ENCODE data around the gene MEDAG.

The MEDAG gene

GRCh38 chr13:30870049-30870884 is 35.8 kb upstream of the MEDAG start (continued):
- TF ChIP-seq ZNF76 (tag by site-specific recombination; IDR thresholded peaks at IDR 0.05; ENCODE audit: borderline replicate concordance, low read depth) (no peak), KLF17 (tag by site-specific recombination; IDR thresholded peaks at IDR 0.05) (peak; percentile 68; the same call in 1 of the 2 replicates), ZNF529 (tag by site-specific recombination; IDR thresholded peaks at IDR 0.05; ENCODE audit: insufficient replicate concordance) (no peak), ZNF24 (tag by site-specific recombination; IDR thresholded peaks at IDR 0.05) (no peak), ZNF394 (tag by site-specific recombination; IDR thresholded peaks at IDR 0.05; ENCODE audit: borderline replicate concordance) (peak; percentile 67), ZNF2 (tag by site-specific recombination; IDR thresholded peaks at IDR 0.05) (0 out of 2 replicates have a peak, but pooled peaks have one; percentile 22), KLF1 (tag by site-specific recombination; IDR thresholded peaks at IDR 0.05) (peak; percentile 70), GLIS2 (tag by site-specific recombination; IDR thresholded peaks at IDR 0.05) (peak; percentile 70), ZNF184 (tag by site-specific recombination; IDR thresholded peaks at IDR 0.05) (no peak), ZNF654 (tag by site-specific recombination; IDR thresholded peaks at IDR 0.05; ENCODE audit: low read depth) (no peak), ZNF629 (tag by site-specific recombination; IDR thresholded peaks at IDR 0.05) (peak; percentile 85), ZFP69B (tag by site-specific recombination; IDR thresholded peaks at IDR 0.05) (peak; percentile 66; the same call in 1 of the 2 replicates), GLIS1 (tag by site-specific recombination; IDR thresholded peaks at IDR 0.05) (peak; percentile 67), ZNF18 (tag by site-specific recombination; IDR thresholded peaks at IDR 0.05) (no peak), ZNF16 (tag by site-specific recombination; IDR thresholded peaks at IDR 0.05; ENCODE audit: low read depth) (no peak), ZNF514 (tag by site-specific recombination; IDR thresholded peaks at IDR 0.05) (no peak), ZNF274 (IDR thresholded peaks at IDR 0.05; ENCODE audit: low read length) (no peak), ZNF274 (tag by site-specific recombination; IDR thresholded peaks at IDR 0.05; ENCODE audit: borderline replicate concordance) (no peak), ZNF670 (tag by site-specific recombination; IDR thresholded peaks at IDR 0.05; ENCODE audit: low read depth) (no peak), ZNF785 (tag by site-specific recombination; IDR thresholded peaks at IDR 0.05) (no peak), INSM2 (tag by site-specific recombination; IDR thresholded peaks at IDR 0.05) (peak; percentile 80), ZNF621 (tag by site-specific recombination; IDR thresholded peaks at IDR 0.05) (no peak), SP2 (tag by site-specific recombination; IDR thresholded peaks at IDR 0.05) (no peak), ZNF335 (tag by site-specific recombination; conservative IDR thresholded peaks at IDR 0.05) (no peak), ZNF600 (tag by site-specific recombination; IDR thresholded peaks at IDR 0.05) (peak; percentile 87)
- TF ChIP-seq, protein P1, sequence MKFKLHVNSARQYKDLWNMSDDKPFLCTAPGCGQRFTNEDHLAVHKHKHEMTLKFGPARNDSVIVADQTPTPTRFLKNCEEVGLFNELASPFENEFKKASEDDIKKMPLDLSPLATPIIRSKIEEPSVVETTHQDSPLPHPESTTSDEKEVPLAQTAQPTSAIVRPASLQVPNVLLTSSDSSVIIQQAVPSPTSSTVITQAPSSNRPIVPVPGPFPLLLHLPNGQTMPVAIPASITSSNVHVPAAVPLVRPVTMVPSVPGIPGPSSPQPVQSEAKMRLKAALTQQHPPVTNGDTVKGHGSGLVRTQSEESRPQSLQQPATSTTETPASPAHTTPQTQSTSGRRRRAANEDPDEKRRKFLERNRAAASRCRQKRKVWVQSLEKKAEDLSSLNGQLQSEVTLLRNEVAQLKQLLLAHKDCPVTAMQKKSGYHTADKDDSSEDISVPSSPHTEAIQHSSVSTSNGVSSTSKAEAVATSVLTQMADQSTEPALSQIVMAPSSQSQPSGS (tag by site-specific recombination; IDR thresholded peaks at IDR 0.05; ENCODE audit: low read depth) = peak; percentile 70
- TF ChIP-seq, protein P2, sequence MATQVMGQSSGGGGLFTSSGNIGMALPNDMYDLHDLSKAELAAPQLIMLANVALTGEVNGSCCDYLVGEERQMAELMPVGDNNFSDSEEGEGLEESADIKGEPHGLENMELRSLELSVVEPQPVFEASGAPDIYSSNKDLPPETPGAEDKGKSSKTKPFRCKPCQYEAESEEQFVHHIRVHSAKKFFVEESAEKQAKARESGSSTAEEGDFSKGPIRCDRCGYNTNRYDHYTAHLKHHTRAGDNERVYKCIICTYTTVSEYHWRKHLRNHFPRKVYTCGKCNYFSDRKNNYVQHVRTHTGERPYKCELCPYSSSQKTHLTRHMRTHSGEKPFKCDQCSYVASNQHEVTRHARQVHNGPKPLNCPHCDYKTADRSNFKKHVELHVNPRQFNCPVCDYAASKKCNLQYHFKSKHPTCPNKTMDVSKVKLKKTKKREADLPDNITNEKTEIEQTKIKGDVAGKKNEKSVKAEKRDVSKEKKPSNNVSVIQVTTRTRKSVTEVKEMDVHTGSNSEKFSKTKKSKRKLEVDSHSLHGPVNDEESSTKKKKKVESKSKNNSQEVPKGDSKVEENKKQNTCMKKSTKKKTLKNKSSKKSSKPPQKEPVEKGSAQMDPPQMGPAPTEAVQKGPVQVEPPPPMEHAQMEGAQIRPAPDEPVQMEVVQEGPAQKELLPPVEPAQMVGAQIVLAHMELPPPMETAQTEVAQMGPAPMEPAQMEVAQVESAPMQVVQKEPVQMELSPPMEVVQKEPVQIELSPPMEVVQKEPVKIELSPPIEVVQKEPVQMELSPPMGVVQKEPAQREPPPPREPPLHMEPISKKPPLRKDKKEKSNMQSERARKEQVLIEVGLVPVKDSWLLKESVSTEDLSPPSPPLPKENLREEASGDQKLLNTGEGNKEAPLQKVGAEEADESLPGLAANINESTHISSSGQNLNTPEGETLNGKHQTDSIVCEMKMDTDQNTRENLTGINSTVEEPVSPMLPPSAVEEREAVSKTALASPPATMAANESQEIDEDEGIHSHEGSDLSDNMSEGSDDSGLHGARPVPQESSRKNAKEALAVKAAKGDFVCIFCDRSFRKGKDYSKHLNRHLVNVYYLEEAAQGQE (tag by site-specific recombination; IDR thresholded peaks at IDR 0.05) = no peak
- TF ChIP-seq, protein P3, sequence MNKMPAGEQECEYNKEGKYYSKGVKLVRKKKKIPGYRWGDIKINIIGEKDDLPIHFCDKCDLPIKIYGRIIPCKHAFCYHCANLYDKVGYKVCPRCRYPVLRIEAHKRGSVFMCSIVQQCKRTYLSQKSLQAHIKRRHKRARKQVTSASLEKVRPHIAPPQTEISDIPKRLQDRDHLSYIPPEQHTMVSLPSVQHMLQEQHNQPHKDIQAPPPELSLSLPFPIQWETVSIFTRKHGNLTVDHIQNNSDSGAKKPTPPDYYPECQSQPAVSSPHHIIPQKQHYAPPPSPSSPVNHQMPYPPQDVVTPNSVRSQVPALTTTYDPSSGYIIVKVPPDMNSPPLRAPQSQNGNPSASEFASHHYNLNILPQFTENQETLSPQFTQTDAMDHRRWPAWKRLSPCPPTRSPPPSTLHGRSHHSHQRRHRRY (tag by site-specific recombination; IDR thresholded peaks at IDR 0.05) = no peak
